HepG2 (cell line): ENCODE data around the gene SEPTIN3. TPM values are rescaled to one million over a fixed set of nuclear protein-coding genes. Genes with fewer than 3 reads are reported as not detected.

Source experiments
- ATAC-seq: fragments of 200-7000 bp; cut with Tn5 transposase; 3 replicates; pipeline ENCODE4 v1.9.1; 2020; ENCODE audit warnings: mild to moderate bottlenecking, moderate library complexity
- BruUV-seq: library from RNA; stranded (reverse); fragments of 400-500 nt; replicated peaks from 2 replicates; lab custom pipeline; 2021; lab: Mats Ljungman, UMichigan
- CTCF ChIA-PET: fragments of 300-600 bp; formaldehyde crosslinking; extraction: SDS; loops from one replicate; lab custom pipeline; 2021; ENCODE audit warnings: low total read pairs, inconsistent platforms, low intra/inter-chr PET ratio; lab: Yijun Ruan, JAX
- POLR2A ChIA-PET: fragments of 350-600 bp; sonication (Branson Sonifier 250); formaldehyde crosslinking; loops from one replicate; lab custom pipeline; 2020; ENCODE audit warnings: antibody characterized with exemption, inconsistent platforms; lab: Yijun Ruan, JAX
- DNase-seq: peaks from one replicate; pipeline ENCODE4 v3.0.0-alpha.2; 2015; ENCODE audit warnings: low spot score
- FAIRE-seq: peaks from 3 replicates; lab custom pipeline; 2011; peaks lifted over from hg19 to GRCh38; lab: Jason Lieb, UNC
- H2AFZ ChIP-seq: one replicate; pipeline ENCODE4 v1.6.1; 2011; ENCODE audit warnings: low read length, inconsistent platforms
- H3K27ac ChIP-seq: fragments of 300-600 bp; 3 replicates; pipeline ENCODE4 v1.8.0; 2011; ENCODE audit warnings: mixed run types, mild to moderate bottlenecking, mixed read lengths, low read length, inconsistent platforms; ENCODE audit not compliant: insufficient read depth; ENCODE audit errors: extremely low read length
- H3K27me3 ChIP-seq, 2 experiments: fragments of 200-600 bp in 1 of 2; 2 replicates in 1 of 2; 3 replicates in 1 of 2; pipeline versions ENCODE4 v1.6.0 to v1.8.0; 2011; ENCODE audit warnings: low read length in 2 of 2, mild to moderate bottlenecking in 2 of 2, moderate library complexity in 2 of 2, inconsistent platforms in 1 of 2; ENCODE audit not compliant: insufficient read depth in 2 of 2, control insufficient read depth in 1 of 2
- H3K36me3 ChIP-seq, 2 experiments: fragments of 200-600 bp in 1 of 2; replicated peaks in 1 of 2; 2 replicates in 1 of 2; 3 replicates in 1 of 2; pipeline versions ENCODE4 v1.5.1 to v1.8.0; 2011; ENCODE audit warnings: low read length in 2 of 2, inconsistent platforms in 1 of 2; ENCODE audit not compliant: insufficient read depth in 2 of 2, control insufficient read depth in 1 of 2
- H3K4me1 ChIP-seq: 2 replicates; pipeline ENCODE4 v1.5.1; 2012; ENCODE audit warnings: low read length, inconsistent platforms; ENCODE audit not compliant: insufficient read depth
- H3K4me2 ChIP-seq: 2 replicates; pipeline ENCODE4 v1.6.0; 2011; ENCODE audit warnings: low read depth, low read length, inconsistent platforms
- H3K4me3 ChIP-seq, 3 experiments: fragments of 200-600 bp in 1 of 3; sonication (generic), shearing (Covaris generic) in 1 of 3; replicated peaks in 1 of 3; 2 replicates each; pipeline ENCODE4 v1.5.1; 2011 to 2016; ENCODE audit warnings: low read length in 3 of 3, inconsistent platforms in 2 of 3, low read depth in 2 of 3, mild to moderate bottlenecking in 2 of 3, control low read depth in 1 of 3, mixed read lengths in 1 of 3; ENCODE audit not compliant: insufficient read depth in 1 of 3
- H3K79me2 ChIP-seq: one replicate; pipeline ENCODE4 v1.6.1; 2011; ENCODE audit warnings: low read length, inconsistent platforms; ENCODE audit not compliant: insufficient read depth
- H3K9ac ChIP-seq: 2 replicates; pipeline ENCODE4 v1.6.0; 2011; ENCODE audit warnings: mild to moderate bottlenecking, low read depth, low read length, inconsistent platforms; ENCODE audit not compliant: insufficient read depth
- H3K9me3 ChIP-seq: 2 replicates; pipeline ENCODE4 v1.5.1; 2012; ENCODE audit warnings: mild to moderate bottlenecking, low read length
- H4K20me1 ChIP-seq: 2 replicates; pipeline ENCODE4 v1.6.0; 2011; ENCODE audit warnings: inconsistent platforms, mild to moderate bottlenecking, low read length, moderate library complexity; ENCODE audit not compliant: insufficient read depth
- FOXA1 ChIP-seq, 2 experiments: fragments of 450-650 bp in 1 of 2; sonication (generic) in 1 of 2; formaldehyde crosslinking in 1 of 2; IDR thresholded peaks; 2 replicates each; pipeline versions ENCODE4 v1.4.0 to v1.6.1; 2016 to 2020; ENCODE audit warnings: missing genetic modification reagents in 1 of 2
- FOXA3 ChIP-seq: IDR thresholded peaks from 2 replicates; pipeline ENCODE4 v1.6.1; 2016; ENCODE audit warnings: missing genetic modification reagents, missing compliant biosample characterization
- GABPB1 ChIP-seq: IDR thresholded peaks from 2 replicates; pipeline ENCODE4 v1.6.1; 2016; ENCODE audit warnings: mild to moderate bottlenecking, missing genetic modification reagents, moderate library complexity, missing compliant biosample characterization
- HDAC2 ChIP-seq: sonication (generic); formaldehyde crosslinking; IDR thresholded peaks from 2 replicates; pipeline ENCODE4 v1.4.0; 2020; ENCODE audit warnings: missing genetic modification reagents
- HDAC6 ChIP-seq: fragments of 200-600 bp; sonication (generic); IDR thresholded peaks from 2 replicates; pipeline ENCODE4 v1.7.0; 2017; ENCODE audit warnings: mild to moderate bottlenecking, antibody characterized with exemption, low read length, low read depth
- IKZF4 ChIP-seq: sonication (generic); formaldehyde crosslinking; IDR thresholded peaks from 2 replicates; pipeline ENCODE4 v1.5.1; 2020; ENCODE audit warnings: borderline replicate concordance, mild to moderate bottlenecking, low read depth, missing genetic modification reagents; ENCODE audit errors: not compliant biosample characterization
- NR3C1 ChIP-seq: sonication (generic); formaldehyde crosslinking; IDR thresholded peaks from 2 replicates; pipeline ENCODE4 v1.4.0; 2020; ENCODE audit warnings: missing genetic modification reagents
- PRPF4 ChIP-seq: fragments of 200-400 bp; formaldehyde crosslinking; IDR thresholded peaks from 2 replicates; pipeline ENCODE4 v1.6.1; 2016; ENCODE audit warnings: low read length, low read depth; ENCODE audit not compliant: poor library complexity, severe bottlenecking
- RXRA ChIP-seq: sonication (generic); formaldehyde crosslinking; IDR thresholded peaks from 2 replicates; pipeline ENCODE4 v1.5.1; 2020; ENCODE audit warnings: missing genetic modification reagents
- SAP130 ChIP-seq: IDR thresholded peaks from 2 replicates; pipeline ENCODE4 v1.6.1; 2016; ENCODE audit warnings: low read depth
- SMARCC2 ChIP-seq: fragments of 450-650 bp; IDR thresholded peaks from 2 replicates; pipeline ENCODE4 v1.6.1; 2017; ENCODE audit warnings: antibody characterized with exemption, mild to moderate bottlenecking
- SOX13 ChIP-seq, 3 experiments: fragments of 450-650 bp in 1 of 3; sonication (generic) in 1 of 3; formaldehyde crosslinking in 1 of 3; IDR thresholded peaks in 2 of 3; conservative IDR thresholded peaks in 1 of 3; 2 replicates each; pipeline versions ENCODE4 v1.5.0 to v1.6.1; 2016 to 2020; ENCODE audit warnings: antibody characterized with exemption in 1 of 3, mild to moderate bottlenecking in 1 of 3, missing compliant biosample characterization in 1 of 3, missing genetic modification reagents in 1 of 3, moderate library complexity in 1 of 3
- SOX5 ChIP-seq: IDR thresholded peaks from 2 replicates; pipeline ENCODE4 v1.6.1; 2016; ENCODE audit warnings: borderline replicate concordance
- SOX6 ChIP-seq, 2 experiments: fragments of 450-650 bp in 1 of 2; sonication (generic) in 1 of 2; formaldehyde crosslinking in 1 of 2; IDR thresholded peaks; 2 replicates each; pipeline versions ENCODE4 v1.4.0 to v1.6.1; 2017 to 2020; ENCODE audit warnings: antibody characterized with exemption in 1 of 2, mild to moderate bottlenecking in 1 of 2, missing genetic modification reagents in 1 of 2
- SP5 ChIP-seq: IDR thresholded peaks from 2 replicates; pipeline ENCODE4 v1.6.1; 2016; ENCODE audit warnings: low read depth, borderline replicate concordance
- TEAD3 ChIP-seq: optimal IDR thresholded peaks from 2 replicates; pipeline ENCODE3; 2016; ENCODE audit warnings: borderline replicate concordance
- ZGPAT ChIP-seq: IDR thresholded peaks from 2 replicates; pipeline ENCODE4 v1.6.1; 2016; ENCODE audit warnings: mild to moderate bottlenecking
- ZNF263 ChIP-seq: sonication (generic); formaldehyde crosslinking; IDR thresholded peaks from 2 replicates; pipeline ENCODE4 v1.4.0; 2020; ENCODE audit warnings: missing genetic modification reagents
- ZNF501 ChIP-seq: sonication (generic); formaldehyde crosslinking; IDR thresholded peaks from 2 replicates; pipeline ENCODE4 v1.5.1; 2020; ENCODE audit warnings: mild to moderate bottlenecking, moderate library complexity, missing genetic modification reagents
- ZNF546 ChIP-seq: sonication (generic); formaldehyde crosslinking; conservative IDR thresholded peaks from 2 replicates; pipeline ENCODE4 v1.8.1; 2023; ENCODE audit warnings: mild to moderate bottlenecking, missing genetic modification reagents
- whole genome bisulfite sequencing: methylation state at CpG from one replicate; pipeline ENCODE4 v1.1.6; 2017; ENCODE audit warnings: low lambda C conversion rate; 5-methylcytosine and 5-hydroxymethylcytosine counted together
- in situ Hi-C: cut with HindIII; loops from 2 replicates; pipeline ENCODE4 v1.10.0; 2017; ENCODE audit warnings: low pct_unique_long_range_greater_than_20kb; ENCODE audit not compliant: extremely low pct_ligation_motif_present
- intact Hi-C: fragments of 100-400 bp; cut with micrococcal nuclease; formaldehyde crosslinking; loops from one replicate; pipeline ENCODE4 v1.10.0; 2022; ENCODE audit not compliant: unreplicated experiment
- polyA plus RNA-seq, 8 experiments: library from polyadenylated mRNA; depleted of rRNA in 3 of 8; stranded (reverse) in 7 of 8; unstranded in 1 of 8; fragments of >200 nt; fragmentation: Illumina TruSeq in 4 of 8; extraction: Trizol in 4 of 8; gene quantifications; 2 replicates each; pipeline versions ENCODE4 v1.2.1 to v1.2.3, GENCODE V29; 2011 to 2016; ENCODE audit warnings: low read depth in 4 of 8, missing spikeins in 1 of 8, mixed read lengths in 1 of 8; ENCODE audit not compliant: insufficient read depth in 1 of 8
- total RNA-seq, 5 experiments: library from RNA; depleted of rRNA; stranded (reverse); fragments of >200 nt; fragmentation: Illumina TruSeq; extraction: Trizol; gene quantifications; 2 replicates each; pipeline ENCODE4 v1.2.3, GENCODE V29; 2016; ENCODE audit warnings: low read depth in 1 of 5

The SEPTIN3 gene
- total and polyA plus RNA-seq, 2 of the 13 experiments (the other 11 are each of a cell fraction or from before 2014, with no cell fraction given): 0.04 TPM; not detected in 1

GRCh38 chr22:41968601-41969000 lies 642 bp upstream of the SEPTIN3 start:
- Histone ChIP-seq H3K27me3 (peaks cover 2 to 38% of the 10 kb centered on the region in 2 experiments; a peak in 4 of 5 replicates), H3K27ac (no peak overlapping the region), H3K4me1 (peaks cover 11% of the 10 kb centered on the region; the same call in 1 of the 2 replicates), H3K9ac (no peak overlapping the region), H3K79me2 (no peaks in the 10 kb centered on the region), H3K4me3 (no peak overlapping the region), H4K20me1 (no peaks in the 10 kb centered on the region), H3K4me2 (peak overlapping the region; percentile 23; the same call in 1 of the 2 replicates), H2AFZ (no peak overlapping the region), H3K36me3 (no peaks in the 10 kb centered on the region), H3K9me3 (no peaks in the 10 kb centered on the region)
- peak; percentile 92 for TF ChIP-seq SP5 (CRISPR knock-in tag)
- 0 out of 2 replicates have a peak, but pooled peaks have one; percentile 25 for TF ChIP-seq SAP130 (CRISPR knock-in tag)
- no peak for TF ChIP-seq ZGPAT (CRISPR knock-in tag)
- no peak for TF ChIP-seq SMARCC2
- TF ChIP-seq GABPB1: no peak
- TF ChIP-seq SOX6 (IDR thresholded peaks at IDR 0.05): no peak
- TF ChIP-seq SOX6 (CRISPR knock-in tag; IDR thresholded peaks at IDR 0.05): 0 out of 2 replicates have a peak, but pooled peaks have one; percentile 38
- TF ChIP-seq FOXA3 (CRISPR knock-in tag): peak; percentile 29; the same call in 1 of the 2 replicates
- TF ChIP-seq NR3C1 (CRISPR knock-in tag): no peak
- TF ChIP-seq IKZF4 (CRISPR knock-in tag): no peak
- TF ChIP-seq ZNF501 (CRISPR knock-in tag): no peak
- TF ChIP-seq SOX13 (IDR thresholded peaks at IDR 0.05): no peak
- TF ChIP-seq SOX13 (CRISPR knock-in tag; conservative IDR thresholded peaks at IDR 0.05 in 1 of 2, IDR thresholded peaks at IDR 0.05 in 1 of 2): peak in 1 of 2 experiments; percentile 65; a peak in 1 of 4 replicates
- TF ChIP-seq RXRA (CRISPR knock-in tag): 0 out of 2 replicates have a peak, but pooled peaks have one; percentile 16
- TF ChIP-seq PRPF4: no peak
- TF ChIP-seq HDAC6: no peak
- peak; percentile 31 for TF ChIP-seq TEAD3 (CRISPR knock-in tag)
- peak; percentile 39; the same call in 1 of the 2 replicates for TF ChIP-seq SOX5
- no peak for TF ChIP-seq ZNF546
- no peak for TF ChIP-seq FOXA1 (IDR thresholded peaks at IDR 0.05)
- TF ChIP-seq FOXA1 (CRISPR knock-in tag; IDR thresholded peaks at IDR 0.05): peak; percentile 47; the same call in 1 of the 2 replicates
- 0 out of 2 replicates have a peak, but pooled peaks have one; percentile 18 for TF ChIP-seq HDAC2 (CRISPR knock-in tag)
- TF ChIP-seq ZNF263 (CRISPR knock-in tag): peak; percentile 76
- FAIRE-seq (no peak), DNase-seq (peak; percentile 52), ATAC-seq (peak; percentile 66)
- POLR2A ChIA-PET: no interaction called here
- intact Hi-C loops (no loop called here), in situ Hi-C loops (loop anchor here (5.0 to 25.0 kb wide), 3 partner anchors 104 to 469 kb away; partner anchors contain the start of genes NAGA, NFAM1 and PHETA2)
- no TSS peak for BruUV-seq
- 7% methylated on average over 9 of the region's 9 CpGs for WGBS
- CTCF ChIA-PET: no interaction called here
